Activated CD8-positive, alpha-beta memory T cell treated with anti-CD3 and anti-CD28 coated beads, Interleukin-2, amount 50 U/mL, for 24 hours (primary cell): Measurements from ENCODE around the gene TCF4.

Experiments
- DNase-seq: peaks from one replicate; pipeline ENCODE4 v3.0.0-alpha.2; 2020; ENCODE audit errors: extremely low read depth

The TCF4 gene

DNA sequence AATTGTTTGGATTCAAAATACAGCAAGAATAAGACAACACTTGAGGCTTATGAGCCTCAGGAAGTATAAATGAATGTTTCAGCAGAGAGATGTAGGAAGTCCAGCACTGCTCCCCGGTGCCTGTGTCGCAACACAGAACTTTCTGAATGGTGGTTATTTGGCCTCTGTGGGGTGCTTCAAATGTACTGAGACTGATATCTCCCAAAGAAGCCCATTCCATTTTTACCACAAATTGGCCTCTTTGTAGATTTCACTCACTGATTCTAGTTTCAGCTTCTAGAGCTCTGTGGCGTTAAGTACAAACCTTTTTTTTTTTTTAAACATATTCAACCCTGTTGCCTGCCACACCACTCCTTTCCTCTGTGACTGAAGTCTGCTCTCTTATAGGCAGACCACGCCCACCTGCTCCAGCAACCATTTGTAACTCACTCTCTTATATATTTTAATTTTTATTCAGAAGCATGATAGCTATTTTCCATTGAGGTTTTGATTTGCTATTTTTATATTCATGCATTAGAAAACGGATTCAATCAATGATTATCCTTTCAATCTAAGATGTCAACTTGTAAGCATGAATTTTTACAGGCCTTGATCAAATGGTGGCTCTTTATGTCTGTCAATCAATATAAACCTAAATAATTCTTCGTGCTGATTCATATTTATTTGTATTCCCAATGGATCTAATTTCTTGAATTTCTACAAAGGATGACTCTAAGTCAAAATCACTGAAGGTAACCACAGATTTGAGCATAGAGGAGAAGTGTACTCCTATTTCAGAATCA, 351.7 kb downstream of the TCF4 start:
- DNase-seq, result no peak

DNA sequence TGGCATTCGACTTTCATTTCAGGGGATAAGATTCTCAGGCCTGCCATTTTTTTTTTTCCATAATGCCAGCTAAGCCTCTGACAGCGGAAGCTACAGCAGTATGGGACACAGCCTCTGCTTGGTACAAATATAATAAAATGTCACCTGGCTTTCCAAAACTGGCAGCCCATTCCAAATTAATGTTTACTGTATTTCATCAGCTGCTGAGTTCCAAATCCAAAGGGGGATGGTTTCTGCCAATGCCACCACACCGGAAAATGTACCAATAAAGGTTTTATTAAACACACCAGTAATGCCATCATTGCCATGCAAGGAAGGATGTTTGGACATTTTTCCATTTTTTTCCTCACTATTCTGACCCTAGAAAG, 352.9 kb downstream of the TCF4 start:
- DNase-seq, result no peak

DNA sequence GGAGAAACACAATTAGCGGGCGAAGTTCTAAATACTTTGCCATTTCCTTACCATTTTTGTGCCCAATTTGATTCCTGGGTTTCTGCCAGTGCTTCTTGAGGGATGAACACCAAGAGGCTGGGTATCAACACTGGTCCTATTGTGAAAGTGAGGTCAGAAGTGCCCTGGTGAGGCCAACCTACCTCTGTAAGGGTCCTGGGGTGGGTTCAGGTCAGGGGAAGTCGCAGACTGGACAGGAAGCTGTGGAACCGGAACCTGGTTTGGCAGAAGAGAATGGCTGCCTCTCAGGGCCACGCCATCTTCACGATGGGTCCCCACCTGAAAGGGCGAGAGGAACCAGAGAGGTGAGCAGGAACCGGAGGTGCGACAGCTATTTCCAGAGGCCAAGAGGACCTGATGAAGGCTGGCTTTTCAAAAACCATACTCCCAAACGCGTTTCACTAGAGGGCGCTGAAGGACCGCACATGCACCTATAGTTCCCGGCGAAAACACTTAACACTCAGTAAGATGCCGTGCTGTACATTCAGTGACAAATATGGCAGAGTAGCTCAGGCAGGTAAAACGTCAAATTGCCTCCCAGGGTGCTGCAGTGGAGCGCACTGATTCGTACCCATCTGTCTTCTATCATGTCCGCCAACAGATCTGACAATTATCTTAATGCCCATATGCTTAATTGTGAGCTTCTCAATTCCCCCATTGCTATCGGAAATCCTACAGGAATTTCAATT, 353.5 kb downstream of the TCF4 start:
- DNase-seq, result peak; percentile 28

DNA sequence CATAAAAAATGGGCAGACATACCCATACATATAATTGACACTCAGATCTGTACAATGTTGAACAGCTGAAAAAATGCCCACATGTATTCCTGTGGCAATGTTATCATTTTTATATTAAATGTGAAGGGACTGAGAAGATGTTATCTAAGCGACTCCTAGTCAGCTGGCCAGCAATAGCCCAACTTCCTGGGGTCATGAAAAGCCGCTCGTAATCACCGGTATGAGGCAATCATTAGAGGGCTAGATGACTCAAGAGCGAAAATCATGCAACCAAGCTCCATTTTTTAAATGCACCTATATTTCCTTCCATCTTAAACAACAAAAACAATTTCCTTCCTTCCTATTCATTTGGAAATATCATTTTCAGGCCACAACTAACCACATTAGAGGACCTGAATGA, 354.1 kb downstream of the TCF4 start:
- DNase-seq, result no peak

DNA sequence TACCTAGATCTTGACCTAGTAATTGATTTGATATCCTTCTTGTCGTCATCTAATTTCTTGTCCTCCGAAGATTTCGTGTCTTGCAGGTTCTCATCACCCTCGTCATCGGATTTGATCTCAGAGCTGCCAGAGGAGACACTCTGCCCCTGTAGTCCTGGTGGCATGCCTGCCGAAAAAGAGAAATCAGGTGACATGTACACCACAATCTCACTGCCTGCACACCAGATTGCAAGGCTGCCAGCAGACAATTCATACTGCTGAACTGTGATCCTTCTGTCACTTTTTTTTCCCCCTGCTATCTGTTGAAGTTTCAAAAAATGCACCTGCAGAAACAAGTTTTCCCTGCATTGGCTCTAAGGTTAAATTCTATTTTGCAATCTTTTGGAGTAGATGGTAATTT, 355.5 kb downstream of the TCF4 start:
- no peak for DNase-seq

DNA sequence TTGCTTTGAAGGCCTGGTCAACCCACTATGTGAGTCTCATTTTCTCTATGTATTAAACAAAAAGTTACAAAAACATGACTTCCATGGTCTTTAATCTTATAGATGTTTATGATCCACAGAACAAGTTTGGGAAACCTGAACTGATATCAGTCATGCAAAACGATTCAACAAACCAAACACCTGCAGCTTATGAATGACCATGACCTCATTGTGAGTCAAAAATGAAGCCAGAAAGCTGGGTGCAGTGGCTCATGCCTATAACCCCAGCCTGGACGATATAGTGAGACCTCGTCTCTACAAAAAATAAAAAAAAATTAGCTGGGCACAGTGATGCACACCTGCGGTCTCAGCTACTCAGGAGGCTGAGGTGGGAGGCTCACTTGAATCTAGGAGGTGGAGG, 358.3 kb downstream of the TCF4 start:
- DNase-seq, result no peak

DNA sequence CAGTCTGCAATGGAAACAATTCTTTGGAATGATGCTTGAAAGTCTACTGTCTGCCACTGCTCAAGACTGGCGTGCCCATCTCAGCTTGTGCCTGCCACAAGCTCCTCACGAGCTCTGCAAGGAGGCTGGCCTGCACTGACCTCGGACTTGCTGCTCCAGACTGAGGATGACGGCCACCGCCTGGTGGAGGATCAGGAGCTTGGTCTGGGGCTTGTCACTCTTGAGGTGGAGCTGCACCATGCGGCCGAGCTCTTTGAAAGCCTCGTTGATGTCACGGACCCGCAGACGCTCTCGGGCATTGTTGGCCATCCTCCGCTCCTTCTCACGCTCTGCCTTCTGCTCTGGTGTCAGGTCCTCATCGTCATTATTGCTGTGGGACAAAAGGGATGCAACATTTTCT, 359.3 kb downstream of the TCF4 start:
- DNase-seq, result no peak

DNA sequence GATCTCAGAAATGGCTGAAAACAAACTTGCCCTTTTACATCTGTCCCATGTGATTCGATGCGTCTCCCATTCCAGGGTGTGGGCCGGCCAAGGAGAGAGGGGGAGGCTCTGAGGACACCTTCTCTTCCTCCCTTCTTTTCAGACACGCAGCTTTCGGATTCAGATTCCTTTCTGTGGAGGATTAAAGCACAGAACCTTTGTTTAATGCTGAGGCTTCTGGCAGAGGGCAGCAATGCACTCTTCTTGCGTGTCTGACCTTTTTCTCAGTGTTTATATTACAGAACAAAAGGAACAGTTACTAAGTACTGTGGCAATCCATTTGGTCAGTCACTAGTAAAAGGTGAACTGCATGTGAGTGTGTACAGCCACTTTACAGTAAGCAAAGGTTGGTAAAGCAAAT, 359.8 kb downstream of the TCF4 start:
- no peak for DNase-seq

DNA sequence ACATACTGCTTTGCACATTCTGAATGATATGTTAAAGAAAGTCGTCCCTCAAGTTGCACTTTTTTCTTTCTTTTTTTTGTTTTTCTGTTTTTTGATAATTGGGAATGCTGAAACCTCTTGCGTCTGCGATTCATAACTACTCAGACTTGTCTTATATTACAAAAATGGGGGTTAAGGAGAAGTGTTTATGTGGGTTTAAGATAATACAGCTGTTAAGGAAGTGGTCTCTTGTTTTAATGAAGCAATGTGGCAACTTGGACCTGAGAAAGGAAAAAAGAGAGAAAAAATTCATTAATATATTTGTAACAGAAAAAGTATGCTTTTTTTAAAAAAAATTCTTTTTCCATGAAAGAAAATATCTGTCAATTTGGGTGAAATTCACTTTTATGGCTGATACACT, 360.2 kb downstream of the TCF4 start:
- no peak for DNase-seq

DNA sequence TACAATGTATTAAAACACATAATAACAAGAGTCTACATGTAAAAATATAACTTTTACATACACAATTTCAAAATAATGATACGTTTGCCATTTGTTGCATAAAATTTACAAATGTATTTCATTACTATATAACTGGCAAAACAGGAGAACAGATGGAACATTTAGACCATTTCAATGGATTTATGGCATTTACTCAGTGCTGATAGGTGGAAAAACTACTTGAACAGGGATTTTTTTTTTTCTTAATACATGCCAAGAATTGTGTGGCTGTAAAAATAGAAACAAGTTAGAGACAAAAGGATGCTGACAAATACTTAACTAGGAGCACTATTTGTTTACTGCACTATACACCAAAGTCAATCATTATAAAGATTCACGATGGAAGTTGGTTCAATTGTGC, 361.9 kb downstream of the TCF4 start:
- no peak for DNase-seq

DNA sequence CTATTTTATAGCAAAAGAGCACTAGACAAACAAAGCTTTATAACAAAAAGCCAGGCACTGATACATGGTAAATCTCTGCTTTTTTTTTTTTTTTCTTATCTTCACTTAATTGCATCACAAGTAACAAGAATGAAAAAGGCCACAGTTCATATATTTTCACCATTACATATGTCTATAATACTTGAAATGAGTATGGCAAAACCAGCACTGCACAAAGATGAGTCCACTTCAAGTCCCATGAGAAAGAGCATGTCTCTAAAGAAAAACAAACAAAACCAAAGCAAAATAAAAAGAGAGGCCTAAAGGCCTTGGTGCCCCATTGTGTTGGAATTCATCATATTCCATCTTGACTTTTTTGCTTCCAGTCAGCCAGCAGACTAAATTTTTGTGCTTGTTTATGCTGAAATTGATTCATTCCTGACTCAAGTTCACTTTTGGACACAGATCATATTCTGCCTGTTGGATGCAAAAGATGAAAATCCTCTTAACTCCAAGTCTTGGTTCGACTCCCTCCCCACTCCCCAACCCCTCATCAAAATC, 363.8 kb downstream of the TCF4 start:
- no peak for DNase-seq

DNA sequence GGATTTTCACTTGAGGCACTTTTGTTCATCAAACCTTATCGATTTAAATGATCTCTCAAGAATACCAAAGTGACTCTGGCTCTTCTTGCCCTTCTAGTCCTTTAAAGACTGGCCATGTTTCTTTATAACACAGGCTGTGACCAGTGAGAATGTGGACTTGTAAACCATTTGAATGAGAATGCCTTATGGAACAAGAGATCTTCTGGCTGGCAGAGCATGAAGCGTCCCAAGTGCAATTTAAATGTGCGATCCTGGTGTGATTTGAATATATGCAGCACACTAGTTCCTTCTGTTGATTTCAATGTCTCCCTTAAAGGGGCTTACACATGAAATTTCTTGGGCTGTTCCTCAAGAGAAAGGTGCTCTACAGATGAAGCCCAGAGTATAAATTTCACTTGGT, 366.4 kb downstream of the TCF4 start:
- no peak for DNase-seq

DNA sequence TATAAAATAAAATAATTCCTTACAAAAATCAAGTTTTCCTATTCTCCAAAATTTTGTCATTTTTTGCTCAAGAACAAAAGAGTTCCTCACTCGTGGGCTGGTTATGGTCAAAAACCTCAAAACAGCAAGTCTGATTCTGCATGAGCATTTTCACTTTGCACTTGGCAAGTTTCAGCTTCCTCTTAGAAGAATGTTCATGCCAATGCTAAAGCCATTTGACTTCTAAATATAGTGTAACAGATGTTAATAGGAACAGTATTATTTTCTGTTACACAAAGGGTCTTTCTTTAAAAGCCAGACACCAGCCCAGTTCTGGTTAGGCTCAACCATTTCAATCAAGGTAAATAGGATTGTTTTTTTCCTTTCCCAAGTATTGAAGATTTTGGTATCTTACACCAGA, 367.5 kb downstream of the TCF4 start:
- no peak for DNase-seq

DNA sequence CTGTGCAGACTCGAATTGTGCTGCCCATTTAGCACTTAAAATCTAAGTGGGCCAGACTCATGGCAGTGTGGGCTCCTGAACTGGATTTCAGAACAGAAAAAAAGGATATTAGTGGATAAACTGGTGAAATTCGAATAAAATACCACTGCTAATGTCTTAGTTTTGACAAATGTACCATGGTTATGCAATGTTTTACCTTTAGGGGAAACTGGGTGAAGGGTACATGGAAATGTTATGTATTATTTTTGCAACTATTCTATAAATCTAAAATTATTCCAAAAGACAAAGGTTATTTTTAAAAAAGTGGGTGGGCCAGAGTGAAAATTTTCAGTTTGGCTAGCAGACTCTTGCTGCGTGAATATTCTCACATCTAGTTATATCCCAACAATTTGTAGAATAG, 368.2 kb downstream of the TCF4 start:
- no peak for DNase-seq

DNA sequence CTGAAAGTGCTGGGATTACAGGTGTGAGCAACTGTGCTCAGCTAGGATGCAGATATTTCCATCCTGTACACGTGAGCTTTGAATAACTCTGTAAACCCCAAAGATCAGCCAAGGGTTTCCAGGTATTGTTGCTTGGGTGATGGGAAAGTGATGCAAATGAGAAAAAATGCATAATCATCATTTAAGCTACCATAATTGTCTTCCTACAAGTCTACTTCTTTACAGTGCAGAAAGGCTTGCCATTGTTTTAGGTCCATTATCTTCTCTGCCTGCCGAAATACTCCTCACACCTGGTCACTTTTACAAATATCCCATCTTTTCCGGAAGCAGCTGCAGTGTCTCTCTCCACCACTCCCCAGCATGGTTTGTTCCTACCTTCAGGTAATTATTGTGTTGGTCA, 368.9 kb downstream of the TCF4 start:
- no peak for DNase-seq

DNA sequence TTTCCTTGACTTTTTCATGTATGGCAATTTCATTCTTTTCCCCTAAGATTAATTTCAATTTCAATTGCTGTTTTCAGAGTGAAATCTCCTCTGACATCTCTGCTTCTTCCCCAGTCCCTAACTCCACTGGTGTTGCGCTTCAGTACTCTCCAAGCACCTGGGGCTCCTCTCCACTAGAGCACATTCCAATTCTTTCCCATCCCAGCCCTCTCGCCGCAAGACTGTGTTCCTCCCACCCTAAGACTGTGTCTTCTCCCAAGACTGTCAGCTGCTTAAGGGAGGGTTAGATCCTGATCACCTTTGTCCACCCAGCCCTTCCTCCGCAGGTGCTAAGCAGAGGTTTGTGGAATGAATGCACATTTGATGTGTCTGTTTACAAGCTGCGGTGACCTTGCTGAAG, 373.0 kb downstream of the TCF4 start:
- DNase-seq, result no peak

DNA sequence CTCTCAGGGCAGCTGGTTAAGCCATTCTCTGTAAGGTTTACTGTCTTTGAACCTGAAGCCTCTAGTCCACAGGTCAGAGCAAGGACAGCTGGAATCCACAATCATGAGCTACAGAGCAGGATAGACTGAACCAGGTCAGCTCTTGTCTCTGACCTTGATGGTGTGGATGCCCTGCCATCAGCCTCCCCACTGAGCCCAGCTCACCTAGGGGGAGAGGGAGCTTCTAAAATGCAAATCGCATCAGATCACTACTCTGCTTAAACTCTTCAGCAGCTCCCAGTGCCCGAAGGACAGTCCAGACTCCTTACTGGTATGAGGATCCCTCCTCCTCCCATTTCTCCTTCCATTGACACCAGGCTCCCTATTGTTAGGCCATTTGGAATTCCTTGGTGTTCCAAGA, 373.5 kb downstream of the TCF4 start:
- DNase-seq, result no peak

DNA sequence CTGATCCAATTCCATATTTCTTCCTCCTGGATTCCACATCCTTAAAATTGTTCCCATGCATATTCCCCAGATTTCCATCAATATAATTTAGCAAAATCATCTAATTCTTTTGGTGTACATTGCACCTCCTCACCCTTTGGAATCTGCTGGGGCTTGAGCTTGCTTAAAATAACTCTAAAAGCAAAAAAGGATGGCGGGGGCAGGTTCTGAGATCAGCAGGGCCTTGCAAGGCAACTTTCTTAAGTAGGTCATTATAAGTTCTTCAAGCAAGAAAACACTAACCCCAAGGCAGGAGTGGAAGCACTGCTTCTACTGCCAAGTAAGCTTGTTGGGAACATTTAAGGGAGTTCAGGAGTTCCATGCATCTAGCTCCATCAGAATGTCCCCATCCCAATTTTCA, 374.4 kb downstream of the TCF4 start:
- DNase-seq, result no peak

DNA sequence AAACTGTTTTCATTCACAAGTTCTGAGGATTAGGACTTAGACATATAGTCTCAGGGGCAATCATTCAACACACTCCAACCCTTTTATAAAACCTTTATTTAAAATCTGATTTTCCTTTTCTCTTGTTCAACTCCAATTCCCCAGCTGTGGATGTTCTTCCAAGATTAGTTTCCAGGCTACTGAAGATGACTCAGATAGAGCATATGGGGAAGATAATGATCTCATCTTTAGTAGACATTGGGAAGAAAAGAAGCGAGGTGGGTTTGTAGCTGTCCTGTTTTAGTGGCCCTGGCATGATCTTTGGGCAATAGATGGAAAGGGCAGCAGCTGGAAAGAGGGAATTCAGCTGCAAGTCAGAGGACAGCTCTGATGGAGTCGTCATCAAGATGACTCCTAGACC, 381.1 kb downstream of the TCF4 start:
- DNase-seq, result no peak

DNA sequence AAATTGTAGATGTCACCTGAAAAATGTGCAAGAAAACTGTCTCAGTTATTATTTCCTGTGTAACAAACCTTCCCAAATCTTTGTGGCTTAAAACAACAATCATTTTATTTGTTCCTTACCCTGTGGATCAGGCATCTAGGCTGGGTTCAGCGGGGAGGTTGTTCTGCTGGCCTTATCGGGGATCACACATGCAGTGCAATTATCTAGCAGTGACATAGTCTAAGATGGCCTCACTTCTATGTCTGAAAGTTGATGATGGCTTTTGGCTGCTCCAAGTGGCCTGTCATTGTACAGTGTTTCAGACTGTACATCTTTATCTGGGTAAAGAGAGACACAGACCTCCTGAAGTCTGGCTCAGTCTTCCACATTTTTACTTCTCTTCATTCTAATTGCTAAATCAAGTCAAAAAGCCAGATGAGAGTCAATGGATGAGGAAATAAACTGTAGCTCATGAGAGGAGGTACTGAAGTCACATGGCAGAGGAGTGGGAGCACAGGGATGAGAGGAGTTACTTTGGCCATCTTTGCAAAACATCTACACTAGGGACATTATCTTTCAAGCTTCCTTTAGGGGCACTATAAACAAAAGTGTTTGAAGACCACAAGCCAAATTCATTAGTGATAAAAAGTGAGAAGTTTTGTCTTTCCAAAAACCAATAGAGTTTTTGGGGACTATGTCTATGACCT, 385.6 kb downstream of the TCF4 start:
- no peak for DNase-seq

DNA sequence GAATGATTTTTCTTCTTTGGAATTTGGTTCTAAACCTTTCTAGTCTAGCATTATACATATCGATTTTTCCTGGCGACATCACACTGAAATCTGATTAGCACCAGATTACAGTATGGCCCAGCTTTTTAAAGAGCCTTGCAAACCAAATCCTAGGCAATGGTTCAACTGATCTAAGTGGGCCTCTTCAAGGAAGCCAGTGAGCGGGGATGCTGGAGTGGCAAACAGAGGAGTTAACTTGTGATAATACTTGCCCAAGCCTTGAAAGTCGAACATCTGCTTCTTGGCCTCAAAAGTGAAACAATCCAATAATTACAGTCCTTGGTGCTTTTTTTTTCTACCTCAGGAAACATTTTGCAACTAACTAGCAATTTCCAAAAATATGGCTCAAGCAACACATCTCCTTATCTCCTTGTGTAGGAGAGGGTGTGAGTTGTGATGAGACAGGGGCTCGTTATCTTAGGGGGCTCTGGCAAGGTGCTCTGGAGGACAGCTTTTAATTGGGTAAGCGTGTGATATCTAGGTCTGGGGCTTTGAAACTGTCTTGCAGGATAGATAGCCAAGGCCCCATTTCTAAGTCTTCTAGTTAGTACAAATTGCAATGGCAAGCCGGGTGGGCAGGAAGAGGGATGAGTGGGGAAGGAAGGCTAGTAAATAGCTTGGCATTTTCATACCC, 388.6 kb downstream of the TCF4 start:
- DNase-seq, result no peak

DNA sequence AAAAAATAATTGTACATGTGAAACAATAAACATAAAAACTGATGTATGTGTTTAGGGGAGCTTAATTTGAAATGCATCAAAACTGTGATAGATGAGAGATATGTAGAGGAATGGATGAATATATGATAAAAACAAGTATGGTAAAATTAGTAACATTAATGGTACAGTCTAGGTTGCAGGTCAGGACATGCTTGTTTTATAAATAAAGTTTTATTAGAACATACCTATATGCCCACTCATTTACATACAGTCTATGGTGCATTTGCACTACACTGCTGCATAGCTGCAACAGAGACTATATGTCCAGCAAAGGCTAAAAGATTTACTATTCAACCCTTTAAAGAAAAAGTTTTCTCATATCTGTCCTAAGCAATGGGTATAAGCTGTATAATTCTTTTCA, 392.1 kb downstream of the TCF4 start:
- DNase-seq, result no peak
